Esophagus squamous epithelium (tissue), 5 donors: Measurements from ENCODE around the gene FGFR3. TPM values are rescaled to one million over a fixed set of nuclear protein-coding genes. Genes with fewer than 3 reads are reported as not detected.
A peak's percentile ranks its signal among the peaks of the same experiment; 100 is the strongest.

Source experiments
- DNase-seq: peaks from one replicate; lab custom pipeline; 2025; lab: John Stamatoyannopoulos, UW
- H3K27ac ChIP-seq, 4 donors: fragments of 200-600 bp; sonication (generic); one replicate each; pipeline ENCODE4 v1.5.1; 2016 to 2019; ENCODE audit warnings: mild to moderate bottlenecking in 1 of 4
- H3K27me3 ChIP-seq, 4 donors: fragments of 200-600 bp; sonication (generic); 1 replicate in 3 of 4; 2 replicates in 1 of 4; pipeline versions ENCODE4 v1.5.1 to v1.6.0; 2017 to 2021; ENCODE audit warnings: antibody characterized with exemption in 1 of 4
- H3K36me3 ChIP-seq, 3 donors: fragments of 200-600 bp; sonication (generic); one replicate each; pipeline ENCODE4 v1.5.1; 2016 to 2019
- H3K4me1 ChIP-seq, 3 donors: fragments of 200-600 bp; sonication (generic); one replicate each; pipeline ENCODE4 v1.5.1; 2017 to 2019
- H3K4me3 ChIP-seq, 4 donors: fragments of 200-600 bp; sonication (generic); 1 replicate in 3 of 4; 2 replicates in 1 of 4; pipeline ENCODE4 v1.5.1; 2016 to 2019; ENCODE audit warnings: mild to moderate bottlenecking in 2 of 4, moderate library complexity in 1 of 4
- H3K9me3 ChIP-seq, 3 donors: fragments of 200-600 bp; sonication (generic); one replicate each; pipeline ENCODE4 v1.5.1; 2016 to 2019
- POLR2A ChIP-seq, 4 donors: fragments of 450-650 bp; IDR thresholded peaks; one replicate each; pipeline ENCODE4 v1.6.1; 2017; ENCODE audit warnings: antibody characterized with exemption in 4 of 4, mild to moderate bottlenecking in 4 of 4, moderate library complexity in 3 of 4
- WGBS, 2 donors: methylation state at CpG; one replicate each; pipeline ENCODE4 v1.1.5; 2018; 5-methylcytosine and 5-hydroxymethylcytosine counted together
- intact Hi-C: fragments of 100-400 bp; cut with DNase I; formaldehyde crosslinking; loops from one replicate; pipeline ENCODE4 v1.15.0; 2022
- total RNA-seq, 4 donors: library from RNA; depleted of rRNA; stranded (reverse); fragments of >200 nt; gene quantifications; one replicate each; pipeline ENCODE4 v1.1.0, GENCODE V29; 2016
- TF ChIP-seq, protein P1 (sequence below), 6 experiments: fragments of 450-650 bp in 4 of 6; fragments of 200-600 bp in 2 of 6; sonication (generic) in 2 of 6; IDR thresholded peaks; one replicate each; pipeline ENCODE4 v1.5.1; 2016 to 2019; ENCODE audit warnings: antibody characterized with exemption in 6 of 6, mild to moderate bottlenecking in 4 of 6, moderate library complexity in 4 of 6
- donor health status: DM: yes; HTN: yes; CAD: no.

The FGFR3 gene
- total RNA-seq, 4 donors from 2014 or later = 175 to 307 (median 223) TPM

DNA sequence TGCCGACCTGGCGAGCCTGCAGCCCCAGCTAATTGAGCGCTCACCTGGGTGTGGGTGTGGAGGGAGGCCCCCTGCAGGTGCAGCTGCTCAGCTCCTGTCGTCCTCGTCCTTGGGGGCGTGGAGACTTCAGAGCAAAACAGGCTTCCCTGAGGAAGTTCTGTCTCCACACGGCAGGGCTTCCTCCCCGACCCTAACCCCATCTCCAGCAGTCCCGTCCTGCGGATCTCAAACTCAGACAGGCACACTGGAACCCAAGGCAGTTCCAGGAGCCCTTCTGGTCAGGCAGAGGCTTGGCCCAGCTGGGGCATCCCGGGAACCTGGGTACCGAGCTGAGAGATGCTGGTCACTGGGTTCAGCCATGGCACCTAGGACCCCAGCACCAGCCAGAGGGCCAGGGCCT is 47.4 kb upstream of the FGFR3 start:
- WGBS, 2 donors = 76 to 100% methylated on average over 2 to 7 of the region's 12 CpGs
- Histone ChIP-seq H3K27ac (no peak overlapping the region), H3K9me3 (no peaks in the 10 kb centered on the region), H3K4me3 (no peak overlapping the region), H3K4me1 (peaks cover 7 to 30% (median 8%) of the 10 kb centered on the region in 3 donors), H3K36me3 (peaks cover 5 to 39% (median 8%) of the 10 kb centered on the region in 3 donors), H3K27me3 (peaks cover 0 to 10% (median 0%) of the 10 kb centered on the region in 4 donors)
- TF ChIP-seq POLR2A (IDR thresholded peaks at IDR 0.05) = no peak
- TF ChIP-seq, protein P1, sequence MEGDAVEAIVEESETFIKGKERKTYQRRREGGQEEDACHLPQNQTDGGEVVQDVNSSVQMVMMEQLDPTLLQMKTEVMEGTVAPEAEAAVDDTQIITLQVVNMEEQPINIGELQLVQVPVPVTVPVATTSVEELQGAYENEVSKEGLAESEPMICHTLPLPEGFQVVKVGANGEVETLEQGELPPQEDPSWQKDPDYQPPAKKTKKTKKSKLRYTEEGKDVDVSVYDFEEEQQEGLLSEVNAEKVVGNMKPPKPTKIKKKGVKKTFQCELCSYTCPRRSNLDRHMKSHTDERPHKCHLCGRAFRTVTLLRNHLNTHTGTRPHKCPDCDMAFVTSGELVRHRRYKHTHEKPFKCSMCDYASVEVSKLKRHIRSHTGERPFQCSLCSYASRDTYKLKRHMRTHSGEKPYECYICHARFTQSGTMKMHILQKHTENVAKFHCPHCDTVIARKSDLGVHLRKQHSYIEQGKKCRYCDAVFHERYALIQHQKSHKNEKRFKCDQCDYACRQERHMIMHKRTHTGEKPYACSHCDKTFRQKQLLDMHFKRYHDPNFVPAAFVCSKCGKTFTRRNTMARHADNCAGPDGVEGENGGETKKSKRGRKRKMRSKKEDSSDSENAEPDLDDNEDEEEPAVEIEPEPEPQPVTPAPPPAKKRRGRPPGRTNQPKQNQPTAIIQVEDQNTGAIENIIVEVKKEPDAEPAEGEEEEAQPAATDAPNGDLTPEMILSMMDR (IDR thresholded peaks at IDR 0.05) = no peak
- DNase-seq = no peak
- intact Hi-C loops = loop anchor here (5.0 kb wide), 2 partner anchors 67 to 157 kb away; no protein-coding TSS in a partner anchor

DNA sequence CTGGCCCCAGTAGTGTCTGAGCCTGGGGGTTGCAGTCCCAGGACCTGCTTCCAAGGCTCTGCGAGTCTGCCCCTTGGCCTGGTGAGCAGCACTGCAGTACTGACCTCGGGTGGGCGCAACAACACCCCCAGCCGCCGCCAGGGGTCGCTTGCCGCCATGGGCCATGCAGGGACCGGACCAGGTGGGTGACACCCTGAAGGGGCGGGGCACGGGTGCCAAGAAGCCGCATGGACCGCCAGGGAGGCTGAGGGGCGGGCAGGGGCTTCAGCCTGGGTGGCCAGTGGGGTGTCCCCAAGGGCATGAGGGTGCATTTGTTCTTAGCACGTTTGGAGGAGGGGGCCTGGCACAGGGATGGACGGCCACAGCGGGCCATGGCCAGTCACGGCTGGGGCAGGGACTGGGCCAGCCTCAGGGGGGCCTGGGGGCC is 46.8 kb upstream of the FGFR3 start:
- DNase-seq = no peak
- 40% methylated on average over 1 of the region's 17 CpGs; no CpG with 5 or more reads in 1 of the 2 donors for WGBS, 2 donors
- intact Hi-C loops = loop anchor here (5.0 kb wide), 2 partner anchors 66 to 156 kb away; no protein-coding TSS in a partner anchor

DNA sequence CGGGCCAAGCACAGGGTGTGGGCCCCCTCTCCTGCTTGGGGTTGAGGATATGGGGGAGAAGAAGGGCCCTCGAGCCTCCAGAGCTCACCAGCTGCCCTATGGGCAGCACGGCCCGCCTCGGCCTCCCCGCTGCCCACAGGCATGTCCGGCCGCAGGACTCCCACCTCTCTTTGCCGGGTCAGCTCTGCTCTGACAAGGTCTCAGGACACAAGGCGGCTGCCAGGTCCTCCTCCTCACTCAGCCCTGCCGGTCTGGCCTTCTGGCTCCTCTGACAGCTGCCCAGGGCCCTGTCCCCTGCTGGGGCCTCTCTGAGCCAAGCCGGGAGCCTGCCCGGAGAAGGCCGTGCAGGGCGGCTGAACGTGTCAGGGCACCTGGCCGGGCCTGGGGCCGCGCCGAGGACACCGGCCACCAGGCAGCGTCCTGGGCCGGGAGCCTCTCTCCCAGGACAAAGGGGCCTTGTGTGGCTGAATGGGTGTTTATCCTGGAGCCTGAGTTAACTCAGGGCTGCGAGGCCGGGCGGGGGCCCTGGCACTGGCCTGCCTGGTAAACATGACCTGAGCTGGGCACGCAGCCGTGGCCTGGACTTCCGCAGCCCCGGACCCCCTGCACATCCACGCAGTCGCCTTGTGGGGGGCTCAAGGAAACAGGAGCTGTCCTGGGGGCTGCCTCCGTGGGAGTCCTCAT is 46.0 kb upstream of the FGFR3 start:
- WGBS, 2 donors = no CpG with 5 or more reads among the region's 33 CpGs
- no peak for TF ChIP-seq POLR2A (IDR thresholded peaks at IDR 0.05)
- TF ChIP-seq, protein P1 (IDR thresholded peaks at IDR 0.05) = no peak
- Histone ChIP-seq H3K9me3 (no peaks in the 10 kb centered on the region), H3K36me3 (peaks cover 0 to 26% (median 0%) of the 10 kb centered on the region in 3 donors), H3K27ac (no peak overlapping the region), H3K4me3 (no peak overlapping the region), H3K27me3 (peaks cover 0 to 10% (median 0%) of the 10 kb centered on the region in 4 donors), H3K4me1 (peaks cover 20 to 44% (median 21%) of the 10 kb centered on the region in 3 donors)
- intact Hi-C loops = loop anchor here (5.0 kb wide), 2 partner anchors 65 to 155 kb away; no protein-coding TSS in a partner anchor
- DNase-seq = no peak

More for the DNA sequence above, 46.8 kb upstream of the FGFR3 start:
- Histone ChIP-seq H3K9me3 (no peaks in the 10 kb centered on the region), H3K36me3 (peaks cover under 1 to 33% (median 4%) of the 10 kb centered on the region in 3 donors), H3K4me3 (no peak overlapping the region), H3K4me1 (peaks cover 12 to 36% (median 13%) of the 10 kb centered on the region in 3 donors), H3K27me3 (peaks cover 0 to 10% (median 0%) of the 10 kb centered on the region in 4 donors), H3K27ac (no peak overlapping the region)
- TF ChIP-seq, protein P1 (IDR thresholded peaks at IDR 0.05) = peak; percentile 56 to 85 (median 77)
- TF ChIP-seq POLR2A (IDR thresholded peaks at IDR 0.05) = no peak

DNA sequence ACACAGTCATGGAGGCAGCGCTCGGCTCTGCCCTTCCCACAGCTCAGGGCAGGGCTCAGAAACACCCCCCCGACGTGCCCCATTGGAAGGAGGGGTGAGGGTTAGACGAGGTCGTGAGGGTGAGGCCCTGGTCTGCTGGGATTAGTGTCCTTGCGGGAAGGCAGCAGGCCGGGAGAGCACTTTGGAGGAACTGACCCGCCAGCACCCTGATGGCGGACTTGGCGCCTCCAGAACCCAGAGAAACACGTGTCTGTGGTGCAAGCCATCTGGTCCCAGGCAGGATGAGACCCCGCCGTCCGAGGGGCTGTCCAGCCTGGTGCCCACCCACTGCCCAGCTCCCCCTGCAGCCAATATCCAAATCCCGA is 45.5 kb upstream of the FGFR3 start:
- H3K9me3 ChIP-seq = no peaks in the 10 kb centered on the region
- H3K36me3 ChIP-seq = peaks cover 0 to 20% (median 0%) of the 10 kb centered on the region in 3 donors
- no peak for DNase-seq
- no CpG with 5 or more reads among the region's 16 CpGs for WGBS, 2 donors
- intact Hi-C loops = loop anchor here (5.0 kb wide), 2 partner anchors 65 to 155 kb away; no protein-coding TSS in a partner anchor
- no peak overlapping the region for H3K27ac ChIP-seq
- H3K4me1 ChIP-seq = peaks cover 25 to 49% (median 26%) of the 10 kb centered on the region in 3 donors
- TF ChIP-seq, protein P1 (IDR thresholded peaks at IDR 0.05) = no peak
- TF ChIP-seq POLR2A (IDR thresholded peaks at IDR 0.05) = no peak
- no peak overlapping the region for H3K4me3 ChIP-seq
- peaks cover 0 to 10% (median 0%) of the 10 kb centered on the region in 4 donors for H3K27me3 ChIP-seq
